PC-9 (cell line): ENCODE results near the gene MDFIC. TPM values are rescaled to one million over a fixed set of nuclear protein-coding genes. Genes with fewer than 3 reads are reported as not detected.

Experiments used
- BruUV-seq: library from RNA; stranded (reverse); fragments of 400-500 nt; replicated peaks from 2 replicates; lab custom pipeline; 2021; lab: Mats Ljungman, UMichigan
- CTCF ChIA-PET: fragments of 300-600 bp; sonication (Branson Sonifier 250); formaldehyde crosslinking; loops from one replicate; lab custom pipeline; 2022; ENCODE audit warnings: antibody characterized with exemption; lab: Charles Lee
- POLR2A ChIA-PET: fragments of 300-600 bp; sonication (Branson Sonifier 250); formaldehyde crosslinking; loops from one replicate; lab custom pipeline; 2022; ENCODE audit warnings: antibody characterized with exemption; ENCODE audit not compliant: unreplicated experiment; lab: Charles Lee
- DNase-seq, 2 experiments: peaks; one replicate each; pipeline versions ENCODE4 v3.0.0 to v3.0.0-alpha.2; 2015 to 2022; ENCODE audit warnings: mixed read lengths in 1 of 2
- H2AFZ ChIP-seq: fragments of 200-600 bp; sonication (generic); 2 replicates; pipeline ENCODE4 v1.8.1; 2017; ENCODE audit warnings: antibody characterized with exemption
- H3F3A ChIP-seq: fragments of 200-600 bp; sonication (generic); 2 replicates; pipeline ENCODE4 v1.8.1; 2017; ENCODE audit warnings: antibody characterized with exemption, mild to moderate bottlenecking, low read depth; ENCODE audit not compliant: insufficient read depth
- H3K27ac ChIP-seq: fragments of 200-600 bp; sonication (generic); 2 replicates; pipeline ENCODE4 v1.6.1; 2016; ENCODE audit warnings: mixed run types
- H3K27me3 ChIP-seq: fragments of 200-600 bp; sonication (generic); 2 replicates; pipeline ENCODE4 v1.6.1; 2016; ENCODE audit warnings: low read depth, mixed run types; ENCODE audit not compliant: insufficient read depth
- H3K36me3 ChIP-seq: fragments of 200-600 bp; sonication (generic); 2 replicates; pipeline ENCODE4 v1.6.1; 2016; ENCODE audit warnings: low read depth, mixed run types
- H3K4me1 ChIP-seq: fragments of 200-600 bp; sonication (generic); replicated peaks from 2 replicates; pipeline ENCODE4 v1.6.1; 2016; ENCODE audit warnings: mixed run types; ENCODE audit not compliant: insufficient read depth
- H3K4me2 ChIP-seq: fragments of 200-600 bp; sonication (generic); 2 replicates; pipeline ENCODE4 v1.6.1; 2017; ENCODE audit warnings: mixed run types
- H3K4me3 ChIP-seq: fragments of 200-600 bp; sonication (generic); 2 replicates; pipeline ENCODE4 v1.6.1; 2016; ENCODE audit warnings: mixed run types
- H3K79me2 ChIP-seq: fragments of 200-600 bp; sonication (generic); 2 replicates; pipeline ENCODE4 v1.6.1; 2017; ENCODE audit warnings: low read depth, mixed run types
- H3K9me2 ChIP-seq: fragments of 200-600 bp; sonication (generic); 2 replicates; pipeline ENCODE4 v1.8.1; 2017; ENCODE audit warnings: mild to moderate bottlenecking; ENCODE audit not compliant: insufficient read depth
- H3K9me3 ChIP-seq: fragments of 200-600 bp; sonication (generic); 2 replicates; pipeline ENCODE4 v1.8.1; 2016; ENCODE audit warnings: low read depth; ENCODE audit not compliant: insufficient read depth
- H4K20me1 ChIP-seq: fragments of 200-600 bp; sonication (generic); 2 replicates; pipeline ENCODE4 v1.8.1; 2017; ENCODE audit not compliant: insufficient read depth
- CTCF ChIP-seq: fragments of 200-600 bp; sonication (generic); conservative IDR thresholded peaks from 2 replicates; pipeline ENCODE4 v1.6.1; 2017; ENCODE audit warnings: mixed run types, antibody characterized with exemption, mild to moderate bottlenecking, moderate library complexity
- EZH2 ChIP-seq: fragments of 200-600 bp; sonication (generic); IDR thresholded peaks from 2 replicates; pipeline ENCODE4 v1.8.0; 2017; ENCODE audit warnings: antibody characterized with exemption, low read depth
- intact Hi-C: fragments of 100-400 bp; cut with micrococcal nuclease; formaldehyde crosslinking; loops from one replicate; pipeline ENCODE4 v1.10.0; 2022; ENCODE audit not compliant: unreplicated experiment
- total RNA-seq: library from RNA; stranded (reverse); gene quantifications from 2 replicates; pipeline ENCODE4 v1.2.3, GENCODE V29; 2021

MDFIC gene
- total RNA-seq, 1 experiment from 2014 or later: 38.9 TPM

- peak; percentile 73 to 80 for DNase-seq
- H3K27me3 ChIP-seq: no peaks in the 10 kb centered on the region
These were observed 57.5 kb downstream of the MDFIC start for GRCh38 chr7:114979388-114979787.

GRCh38 chr7:114979803-114980507 is 58.1 kb downstream of the MDFIC start:
- H4K20me1 ChIP-seq: no peaks in the 10 kb centered on the region
- 0 out of 2 replicates have a peak overlapping the region, but pooled peaks have one; percentile 25 for H2AFZ ChIP-seq
- TF ChIP-seq EZH2 (no peak), CTCF (no peak)
- DNase-seq: no peak
- H3K36me3 ChIP-seq: peaks cover 13% of the 10 kb centered on the region
- peaks cover 21% of the 10 kb centered on the region for H3K4me1 ChIP-seq
- peaks cover 9% of the 10 kb centered on the region; the same call in 1 of the 2 replicates for H3F3A ChIP-seq
- no peaks in the 10 kb centered on the region for H3K27me3 ChIP-seq
- no TSS peak for BruUV-seq
- H3K9me3 ChIP-seq: no peaks in the 10 kb centered on the region
- ChIA-PET POLR2A (interaction anchor here (0.6 to 0.8 kb wide), 2 partner anchors 15 to 133 kb away, joined by 4 to 11 read pairs; no protein-coding TSS in a partner anchor), CTCF (no interaction called here)
- intact Hi-C loops: loop anchor here (10.0 kb wide), 1 partner anchor 895 kb away; no protein-coding TSS in a partner anchor
- no peaks in the 10 kb centered on the region for H3K9me2 ChIP-seq
- peak overlapping the region; percentile 52 for H3K27ac ChIP-seq
- H3K4me2 ChIP-seq: peak overlapping the region; percentile 71
- 0 out of 2 replicates have a peak, but pooled peaks cover 3% of the 10 kb centered on the region for H3K79me2 ChIP-seq
- peak overlapping the region; percentile 24; the same call in 1 of the 2 replicates for H3K4me3 ChIP-seq

More at GRCh38 chr7:114979388-114979787, 57.5 kb downstream of the MDFIC start:
- peak overlapping the region; percentile 71 for H3K4me2 ChIP-seq
- peak overlapping the region; percentile 26; the same call in 1 of the 2 replicates for H3K4me3 ChIP-seq
- ChIA-PET CTCF (no interaction called here), POLR2A (interaction anchor here (0.6 to 0.8 kb wide), 4 partner anchors 15 to 417 kb away, joined by 4 to 11 read pairs (median 4); no protein-coding TSS in a partner anchor)
- 0 out of 2 replicates have a peak overlapping the region, but pooled peaks have one; percentile 25 for H2AFZ ChIP-seq
- H3K9me3 ChIP-seq: no peaks in the 10 kb centered on the region
- H3F3A ChIP-seq: peaks cover 9% of the 10 kb centered on the region; the same call in 1 of the 2 replicates
- TF ChIP-seq EZH2: no peak
- no peak for TF ChIP-seq CTCF
- peaks cover 21% of the 10 kb centered on the region for H3K4me1 ChIP-seq
- H3K9me2 ChIP-seq: no peaks in the 10 kb centered on the region
- no peaks in the 10 kb centered on the region for H4K20me1 ChIP-seq
- peaks cover 11% of the 10 kb centered on the region; the same call in 1 of the 2 replicates for H3K36me3 ChIP-seq
- intact Hi-C loops: no loop called here
- 0 out of 2 replicates have a peak, but pooled peaks cover 4% of the 10 kb centered on the region for H3K79me2 ChIP-seq
- peak overlapping the region; percentile 52 for H3K27ac ChIP-seq
- BruUV-seq: no TSS peak

GRCh38 chr7:114981323-114981722 is 59.4 kb downstream of the MDFIC start:
- H3K27ac ChIP-seq: no peak overlapping the region
- ChIA-PET POLR2A (no interaction called here), CTCF (no interaction called here)
- TF ChIP-seq CTCF (no peak), EZH2 (no peak)
- no peaks in the 10 kb centered on the region for H3K9me3 ChIP-seq
- H3K36me3 ChIP-seq: peaks cover 16% of the 10 kb centered on the region
- H3K4me1 ChIP-seq: peaks cover 21% of the 10 kb centered on the region
- intact Hi-C loops: loop anchor here (10.0 kb wide), 1 partner anchor 897 kb away; no protein-coding TSS in a partner anchor
- no TSS peak for BruUV-seq
- no peak overlapping the region for H2AFZ ChIP-seq
- no peak overlapping the region for H3K4me2 ChIP-seq
- no peaks in the 10 kb centered on the region for H4K20me1 ChIP-seq
- H3K9me2 ChIP-seq: no peaks in the 10 kb centered on the region
- H3K79me2 ChIP-seq: no peaks in the 10 kb centered on the region
- DNase-seq: no peak
- no peaks in the 10 kb centered on the region for H3K27me3 ChIP-seq
- peaks cover 9% of the 10 kb centered on the region; the same call in 1 of the 2 replicates for H3F3A ChIP-seq
- H3K4me3 ChIP-seq: no peak overlapping the region
